ENCODE measurements around the gene LRRC4. TPM values are rescaled to one million over a fixed set of nuclear protein-coding genes. Genes with fewer than 3 reads are reported as not detected.

LRRC4 gene
- total RNA-seq, 1 donor from 2014 or later, result 19.8 TPM

- H3K36me3 Mint-ChIP-seq, result peaks cover 31% of the 10 kb centered on the region
- peaks cover 11% of the 10 kb centered on the region for H3K79me2 ChIP-seq (ENCODE audit: low read depth)
- H3K9ac ChIP-seq, result no peak overlapping the region
- no peaks in the 10 kb centered on the region for H3K9me3 ChIP-seq (ENCODE audit: low read depth)
- H3K27ac Mint-ChIP-seq, result no peak overlapping the region
- H3K9me3 Mint-ChIP-seq, result no peaks in the 10 kb centered on the region
- H3K27me3 Mint-ChIP-seq (ENCODE audit: insufficient read depth, low read depth), result peaks cover 6% of the 10 kb centered on the region
- H3K4me3 ChIP-seq, result no peak overlapping the region
- no peak overlapping the region for H2AFZ ChIP-seq (replicated peaks)
- H3K4me3 Mint-ChIP-seq, result no peak overlapping the region
- H3K4me2 ChIP-seq, result no peak overlapping the region
- peaks cover 28% of the 10 kb centered on the region for H3F3A ChIP-seq (ENCODE audit: low read depth)
- TF ChIP-seq EZH2 (IDR thresholded peaks at IDR 0.05) (no peak), EZH2phosphoT487 (IDR thresholded peaks at IDR 0.05) (no peak), CTCF (IDR thresholded peaks at IDR 0.05) (no peak)
- no peaks in the 10 kb centered on the region for H3K27me3 ChIP-seq
- no peak overlapping the region for H3K27ac ChIP-seq
- H3K4me1 ChIP-seq, result peaks cover 37% of the 10 kb centered on the region
- H4K20me1 ChIP-seq (ENCODE audit: low read depth), result peaks cover 39% of the 10 kb centered on the region
- DNase-seq (ENCODE audit: low spot score), result no peak
- peaks cover 47% of the 10 kb centered on the region for H3K4me1 Mint-ChIP-seq
- no peaks in the 10 kb centered on the region for H3K36me3 ChIP-seq
Measured at GRCh38 chr7:128008141-128008540, 23.1 kb downstream of the LRRC4 start.

- Mint-ChIP-seq H3K4me1 (peaks cover 39% of the 10 kb centered on the region), H3K9me3 (no peaks in the 10 kb centered on the region), H3K27me3 (ENCODE audit: insufficient read depth, low read depth) (peaks cover 5% of the 10 kb centered on the region), H3K36me3 (peaks cover 30% of the 10 kb centered on the region), H3K4me3 (no peak overlapping the region), H3K27ac (no peak overlapping the region)
- Histone ChIP-seq H3K9ac (no peak overlapping the region), H3K4me2 (no peak overlapping the region), H3K4me1 (peaks cover 29% of the 10 kb centered on the region), H3K27ac (no peak overlapping the region), H3K79me2 (ENCODE audit: low read depth) (peaks cover 3% of the 10 kb centered on the region), H3F3A (ENCODE audit: low read depth) (peaks cover 28% of the 10 kb centered on the region), H4K20me1 (ENCODE audit: low read depth) (peaks cover 30% of the 10 kb centered on the region), H2AFZ (replicated peaks) (no peak overlapping the region), H3K4me3 (no peak overlapping the region), H3K36me3 (no peaks in the 10 kb centered on the region), H3K9me3 (ENCODE audit: low read depth) (no peaks in the 10 kb centered on the region), H3K27me3 (no peaks in the 10 kb centered on the region)
- DNase-seq (ENCODE audit: low spot score), result no peak
- TF ChIP-seq EZH2 (IDR thresholded peaks at IDR 0.05) (no peak), EZH2phosphoT487 (IDR thresholded peaks at IDR 0.05) (no peak), CTCF (IDR thresholded peaks at IDR 0.05) (no peak)
Measured at GRCh38 chr7:128007303-128007680, 23.9 kb downstream of the LRRC4 start.

GRCh38 chr7:128006550-128007302 is 24.5 kb downstream of the LRRC4 start:
- Histone ChIP-seq H3K4me3 (no peak overlapping the region), H3K79me2 (ENCODE audit: low read depth) (no peaks in the 10 kb centered on the region), H3K36me3 (no peaks in the 10 kb centered on the region), H3F3A (ENCODE audit: low read depth) (peaks cover 22% of the 10 kb centered on the region), H3K4me1 (peaks cover 24% of the 10 kb centered on the region), H4K20me1 (ENCODE audit: low read depth) (peaks cover 29% of the 10 kb centered on the region), H3K27me3 (no peaks in the 10 kb centered on the region), H3K27ac (no peak overlapping the region), H3K9ac (no peak overlapping the region), H3K4me2 (no peak overlapping the region), H2AFZ (replicated peaks) (no peak overlapping the region), H3K9me3 (ENCODE audit: low read depth) (no peaks in the 10 kb centered on the region)
- no peak for DNase-seq (ENCODE audit: low spot score)
- H3K4me3 Mint-ChIP-seq, result no peak overlapping the region
- TF ChIP-seq CTCF (IDR thresholded peaks at IDR 0.05) (no peak), EZH2phosphoT487 (IDR thresholded peaks at IDR 0.05) (no peak), EZH2 (IDR thresholded peaks at IDR 0.05) (no peak)
- H3K36me3 Mint-ChIP-seq, result peaks cover 32% of the 10 kb centered on the region
- no peaks in the 10 kb centered on the region for H3K9me3 Mint-ChIP-seq
- H3K27ac Mint-ChIP-seq, result no peak overlapping the region
- H3K4me1 Mint-ChIP-seq, result peaks cover 35% of the 10 kb centered on the region
- peaks cover 5% of the 10 kb centered on the region for H3K27me3 Mint-ChIP-seq (ENCODE audit: insufficient read depth, low read depth)

Measured in neural progenitor cell (in vitro differentiated cells).